AG08396 (cell line): ENCODE data around the gene UBP1.
A peak's percentile ranks its signal among the peaks of the same experiment; 100 is the strongest.
"Not testable (repeated sequence)": the region's sequence is repeated elsewhere in the genome, so short reads cannot be mapped to it uniquely, and the experiment has no call there.

ENCODE experiments used
- DNase-seq: peaks from one replicate; pipeline ENCODE4 v3.0.0; 2012; ENCODE audit warnings: low spot score, mixed read lengths

UBP1 gene

DNA sequence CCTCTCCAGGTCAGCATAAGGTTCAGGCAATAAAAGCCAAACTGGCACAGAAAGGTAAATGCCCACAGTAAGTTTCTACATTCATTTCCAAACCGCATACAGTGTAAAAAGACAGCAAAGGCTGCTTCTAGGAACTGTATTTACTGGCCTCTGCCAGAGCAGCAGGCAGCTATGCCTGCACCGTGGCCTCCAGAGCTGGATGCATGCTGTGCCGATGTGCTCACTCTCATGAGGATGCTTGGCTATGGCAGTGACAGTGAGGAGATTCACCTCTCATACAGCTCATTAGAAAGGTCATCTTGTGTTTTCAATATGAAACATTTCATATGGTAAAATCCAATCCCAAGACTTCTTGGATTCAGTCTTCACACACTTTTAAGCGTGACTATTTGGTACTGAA, 50.3 kb downstream of the UBP1 start:
- DNase-seq = no peak

- no peak for DNase-seq
Measured at GRCh38 chr3:33388374-33389100, 51.7 kb downstream of the UBP1 start.

DNA sequence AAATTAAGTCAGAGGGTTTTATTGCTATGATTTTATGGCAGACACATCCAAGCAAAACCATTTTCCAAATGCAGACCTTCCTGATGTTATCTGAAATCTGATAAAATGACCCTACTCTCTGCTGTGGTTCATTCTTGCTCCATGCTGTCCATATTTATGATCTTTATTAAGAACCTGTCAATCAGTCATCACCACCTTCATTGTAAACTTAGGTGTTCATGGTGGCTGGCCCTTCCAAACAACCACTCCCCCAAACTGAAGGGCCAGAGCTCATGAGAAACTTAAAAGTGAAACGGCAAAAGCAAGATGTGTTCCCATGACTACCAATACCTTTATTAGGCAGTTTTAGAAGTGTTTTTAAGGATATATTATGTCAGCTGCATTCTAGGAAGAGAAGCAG, 53.6 kb downstream of the UBP1 start:
- DNase-seq = no peak

DNA sequence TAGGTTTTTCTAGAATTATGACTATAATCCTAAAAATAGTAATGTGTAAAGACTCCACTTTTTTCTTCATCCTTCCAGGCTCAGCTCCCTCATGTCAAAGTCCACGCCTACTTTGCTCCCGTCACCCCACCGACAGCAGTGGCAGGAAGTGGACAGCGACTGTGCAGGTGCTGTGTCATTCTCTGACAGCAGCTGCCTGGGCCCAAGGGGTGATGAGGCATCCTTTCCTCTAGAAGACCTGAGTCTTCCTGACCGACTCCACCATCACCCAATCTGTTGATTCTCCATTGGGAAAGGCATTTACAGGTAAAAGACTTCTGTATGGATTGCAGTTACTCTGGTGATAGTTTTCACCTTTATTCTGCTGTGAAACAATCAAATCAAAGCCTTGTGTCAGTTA, 54.8 kb downstream of the UBP1 start:
- no peak for DNase-seq

DNA sequence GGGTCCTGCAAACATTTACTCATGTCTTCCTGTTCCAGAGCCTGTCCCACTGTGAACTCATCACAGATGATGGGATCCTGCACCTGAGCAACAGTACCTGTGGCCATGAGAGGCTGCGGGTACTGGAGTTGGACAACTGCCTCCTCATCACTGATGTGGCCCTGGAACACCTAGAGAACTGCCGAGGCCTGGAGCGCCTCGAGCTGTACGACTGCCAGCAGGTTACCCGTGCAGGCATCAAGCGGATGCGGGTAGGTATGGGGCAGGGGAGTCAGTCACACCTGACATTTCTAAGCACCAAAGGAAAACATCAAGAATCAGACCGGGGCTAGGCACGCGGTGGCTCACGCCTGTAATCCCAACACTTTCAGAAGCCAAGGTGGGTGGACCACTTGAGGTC, 56.3 kb downstream of the UBP1 start:
- DNase-seq = no peak

GRCh38 chr3:33380653-33381052, 59.6 kb downstream of the UBP1 start:
- DNase-seq = no peak

DNA sequence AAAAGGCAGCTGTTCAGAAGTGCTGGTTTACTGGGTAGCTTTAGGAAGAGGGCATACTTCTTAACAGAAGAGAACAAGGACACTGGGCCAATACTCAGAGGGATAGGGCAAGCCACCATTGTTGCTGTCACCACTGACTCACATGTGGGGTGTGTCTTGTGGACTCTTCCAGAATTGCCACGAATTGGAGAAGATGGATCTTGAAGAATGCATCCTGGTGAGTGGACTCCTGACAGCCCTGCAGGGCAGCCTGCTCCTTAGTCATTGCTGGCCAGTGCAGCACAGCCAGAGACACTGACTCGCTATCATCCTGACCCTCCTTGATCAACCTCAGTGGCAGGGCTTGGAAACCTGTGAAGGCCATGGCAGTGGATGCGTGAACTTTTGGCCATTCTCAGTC, 62.3 kb downstream of the UBP1 start:
- DNase-seq = peak; percentile 55

GRCh38 chr3:33377489-33377888, 62.7 kb downstream of the UBP1 start:
- DNase-seq = no peak

GRCh38 chr3:33373082-33373437, 67.1 kb downstream of the UBP1 start:
- no peak for DNase-seq

GRCh38 chr3:33372218-33373081, 67.8 kb downstream of the UBP1 start:
- DNase-seq = peak; percentile 31

GRCh38 chr3:33364531-33365128, 75.6 kb downstream of the UBP1 start:
- DNase-seq = peak; percentile 20

DNA sequence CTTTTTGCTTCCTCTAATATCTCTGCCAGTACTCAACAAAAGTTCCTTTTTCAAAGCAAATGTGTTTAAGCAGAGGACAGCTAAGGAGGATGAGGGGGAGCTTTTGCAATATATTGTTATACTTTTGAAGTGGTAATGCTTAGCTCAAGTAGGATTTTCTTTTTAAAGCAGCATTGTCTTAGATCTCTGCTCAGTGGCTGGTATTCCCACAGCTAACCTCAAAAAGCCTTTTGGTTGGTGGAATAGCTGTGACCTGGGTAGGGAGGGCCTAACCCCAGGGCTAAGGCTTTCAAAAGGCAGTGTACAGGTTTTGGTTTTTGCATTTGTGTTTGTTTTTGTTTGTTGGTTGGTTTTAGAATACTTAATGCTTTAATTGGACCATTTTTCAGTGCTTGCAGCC, 76.1 kb downstream of the UBP1 start:
- no peak for DNase-seq

DNA sequence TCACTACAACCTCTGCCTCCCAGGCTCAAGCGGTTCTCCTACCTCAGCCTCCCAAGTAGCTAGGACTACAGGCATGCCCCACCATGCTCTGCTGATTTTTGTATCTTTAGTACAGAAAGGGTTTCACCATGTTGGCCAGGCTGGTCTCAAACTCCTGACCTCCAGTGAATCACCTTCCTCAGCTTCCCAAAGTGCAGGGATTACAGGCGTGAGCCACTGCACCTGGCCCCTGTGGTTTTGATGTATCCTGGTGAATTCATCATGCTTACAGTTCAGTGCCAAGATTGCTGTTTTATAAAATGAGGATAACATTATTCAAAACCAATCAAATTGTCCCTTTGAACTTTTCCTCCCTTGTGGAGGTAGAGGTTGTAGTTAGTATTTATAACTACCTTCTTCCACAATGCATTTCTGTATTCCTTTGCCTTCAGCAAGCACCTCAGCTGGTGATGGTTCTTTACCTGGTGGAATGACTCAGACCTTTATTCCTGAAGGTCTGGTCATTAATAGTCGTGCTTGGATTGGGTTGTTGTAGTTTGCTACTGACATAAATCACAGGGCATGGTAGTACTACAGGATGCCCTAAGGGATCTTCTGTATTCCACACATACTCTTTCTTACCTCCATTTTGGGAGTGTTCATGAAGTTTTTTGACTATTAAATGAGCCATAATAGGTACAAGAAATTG, 76.9 kb downstream of the UBP1 start:
- DNase-seq = no peak

DNA sequence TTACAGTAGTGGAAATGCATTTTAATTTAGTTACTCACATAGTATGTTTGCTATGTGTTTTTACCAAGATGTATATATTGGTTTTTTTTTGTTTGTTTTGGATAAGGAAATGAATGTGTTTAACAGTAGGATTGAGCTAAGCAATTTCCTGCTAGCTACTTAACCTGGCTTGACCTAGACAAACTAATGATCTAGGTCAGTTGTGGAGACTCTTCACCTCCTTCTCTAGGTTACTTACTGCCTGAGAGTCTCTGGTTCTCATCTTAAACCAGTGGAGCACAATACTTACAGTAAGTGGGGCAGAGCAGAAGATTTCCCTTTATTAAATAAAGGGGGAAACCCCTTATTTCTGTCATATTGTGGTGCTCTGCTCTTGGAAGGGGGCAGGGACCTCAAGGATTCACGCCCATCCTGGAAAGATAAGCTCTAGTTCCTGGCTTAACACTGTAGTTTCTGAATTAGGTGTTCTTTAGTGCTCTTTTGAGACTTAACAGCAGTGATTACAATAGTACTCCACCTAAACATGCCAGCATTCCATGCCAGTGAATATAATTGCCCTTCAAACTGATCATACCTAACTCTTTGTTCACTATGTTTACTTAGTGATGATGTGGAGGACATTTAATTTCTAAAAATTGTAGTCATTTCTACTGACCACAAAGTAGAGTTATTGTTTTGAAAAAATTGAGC, 79.9 kb downstream of the UBP1 start:
- DNase-seq = peak; percentile 44

GRCh38 chr3:33358172-33358781, 81.9 kb downstream of the UBP1 start:
- no peak for DNase-seq

DNA sequence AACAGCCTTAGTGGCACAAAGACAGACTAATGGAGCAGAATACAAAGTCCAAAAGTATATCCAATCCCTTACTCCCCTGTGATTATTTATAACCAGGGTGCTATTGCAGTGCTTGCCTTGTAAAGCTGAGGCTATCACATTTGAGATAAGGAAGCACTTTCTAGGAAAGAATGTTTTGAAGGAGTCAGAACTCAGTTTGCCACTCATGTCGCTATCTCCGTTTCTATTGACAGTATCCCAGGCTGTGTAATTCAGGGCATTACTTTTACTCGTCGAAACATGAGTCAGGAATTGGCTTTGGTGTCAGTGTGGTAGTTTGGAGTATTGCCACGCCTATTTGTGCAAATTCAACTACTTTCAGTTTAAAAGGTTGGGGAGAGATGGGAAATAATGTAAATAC, 84.6 kb downstream of the UBP1 start:
- DNase-seq = peak; percentile 33

DNA sequence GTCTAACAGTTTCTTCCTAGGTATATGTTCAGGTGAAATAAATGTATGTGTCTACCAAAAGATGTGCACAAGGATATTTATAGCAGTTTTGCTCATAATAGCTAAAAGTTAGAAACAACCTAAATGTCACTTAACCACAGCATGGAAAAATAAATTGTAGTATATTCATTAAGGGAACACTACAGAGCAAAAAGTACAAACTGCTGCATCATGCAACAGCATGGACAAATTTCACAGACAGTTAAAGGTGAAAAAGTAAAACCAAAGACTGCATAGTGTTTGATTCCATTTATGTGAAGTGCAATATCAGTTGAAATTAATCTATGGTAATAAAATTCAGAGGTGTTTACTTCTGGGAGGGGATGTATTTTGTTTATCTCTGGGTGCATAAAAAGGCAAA, 100.4 kb downstream of the UBP1 start:
- DNase-seq = no peak

DNA sequence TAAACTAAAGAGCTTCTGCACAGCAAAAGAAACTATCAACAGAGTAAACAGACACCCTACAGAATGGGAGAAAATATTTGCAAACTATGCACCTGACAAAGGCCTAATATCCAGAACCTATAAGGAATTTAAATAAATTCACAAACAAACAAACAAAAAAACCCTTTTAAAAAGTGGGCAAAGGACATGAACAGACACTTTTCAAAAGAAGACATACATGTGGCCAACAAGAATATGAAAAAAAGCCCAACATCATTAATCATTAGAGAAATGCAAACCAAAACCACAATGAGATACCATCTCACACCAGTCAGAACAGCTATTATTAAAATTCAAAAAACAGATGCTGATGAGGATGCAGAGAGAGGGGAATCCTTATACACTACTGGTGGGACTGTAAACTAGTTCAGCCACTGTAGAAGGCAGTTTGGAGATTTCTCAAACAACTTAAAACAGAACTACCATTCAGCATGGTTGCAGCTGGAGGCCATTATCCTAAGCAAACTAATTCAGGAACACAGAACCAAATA, 101.2 kb downstream of the UBP1 start:
- not testable (repeated sequence) for DNase-seq
